Ramos (cell line): ENCODE data around the gene LHFPL3.

Experiments
- in situ Hi-C: fragments of 300-500 bp; cut with MboI; formaldehyde crosslinking; loops from one replicate; pipeline ENCODE4 v1.14.3; 2022; ENCODE audit warnings: low sequenced_read_pairs; ENCODE audit not compliant: unreplicated experiment

LHFPL3 gene

GRCh38 chr7:104943502-104944343, 615.3 kb downstream of the LHFPL3 start:
- in situ Hi-C loops: loop anchor here (10.0 kb wide), 1 partner anchor 1121 kb away; no protein-coding TSS in a partner anchor

GRCh38 chr7:104945599-104945956, 617.2 kb downstream of the LHFPL3 start:
- in situ Hi-C loops: loop anchor here (10.0 kb wide), 1 partner anchor 1119 kb away; no protein-coding TSS in a partner anchor

GRCh38 chr7:104946338-104946737, 617.9 kb downstream of the LHFPL3 start:
- in situ Hi-C loops: loop anchor here (10.0 kb wide), 1 partner anchor 1118 kb away; no protein-coding TSS in a partner anchor

DNA sequence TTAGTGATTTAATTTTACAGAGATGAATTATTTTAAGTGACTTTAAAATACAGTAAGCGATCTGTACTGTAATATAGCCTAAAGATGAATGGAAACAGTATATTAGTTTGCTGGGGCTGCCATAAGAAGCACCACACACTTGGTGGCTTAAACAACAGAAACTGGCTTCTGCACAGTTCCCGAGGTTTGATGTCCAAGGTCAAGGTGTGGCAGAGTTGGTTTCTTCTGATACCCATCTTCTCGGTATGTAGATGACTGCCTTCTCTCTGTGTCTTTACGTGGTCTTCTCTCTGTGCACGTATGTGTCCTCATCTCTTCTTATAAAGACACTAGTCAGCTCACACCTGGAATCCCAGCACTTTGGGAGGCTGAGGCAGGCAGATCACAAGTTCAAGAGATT, 621.6 kb downstream of the LHFPL3 start:
- in situ Hi-C loops: no loop called here

GRCh38 chr7:104950754-104951153, 622.4 kb downstream of the LHFPL3 start:
- in situ Hi-C loops: no loop called here

DNA sequence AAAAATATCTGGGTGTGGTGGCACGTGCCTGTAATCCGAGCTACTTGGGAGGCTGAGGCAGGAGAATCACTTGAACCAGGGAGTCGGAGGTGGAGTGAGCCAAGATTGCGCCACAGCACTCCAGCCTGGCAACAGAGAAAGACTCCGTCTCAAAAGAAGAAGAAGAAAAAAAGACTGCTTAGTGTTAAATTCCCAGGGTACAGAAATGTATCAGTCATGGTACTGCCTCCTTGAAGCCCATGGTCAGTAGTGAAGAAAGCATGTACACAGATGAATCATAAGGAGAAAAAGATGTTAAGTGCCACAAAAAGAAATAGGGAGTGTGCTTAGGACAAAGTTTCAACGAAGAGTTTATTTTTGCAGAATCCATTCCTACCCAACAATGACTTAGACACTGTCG, 623.1 kb downstream of the LHFPL3 start:
- in situ Hi-C loops: no loop called here

- in situ Hi-C loops: no loop called here
These were observed 626.9 kb downstream of the LHFPL3 start for GRCh38 chr7:104955276-104955675.
